NOMO-1 treated with dmso at 0.1 percent for 144 hours (cell line): Measurements from ENCODE around the gene HMCN1.

Experiments
- DNase-seq: peaks from one replicate; lab custom pipeline; 2025; ENCODE audit not compliant: unreplicated experiment; lab: John Stamatoyannopoulos, UW

The HMCN1 gene

GRCh38 chr1:185957441-185958363 lies 223.5 kb downstream of the HMCN1 start:
- DNase-seq = no peak

DNA sequence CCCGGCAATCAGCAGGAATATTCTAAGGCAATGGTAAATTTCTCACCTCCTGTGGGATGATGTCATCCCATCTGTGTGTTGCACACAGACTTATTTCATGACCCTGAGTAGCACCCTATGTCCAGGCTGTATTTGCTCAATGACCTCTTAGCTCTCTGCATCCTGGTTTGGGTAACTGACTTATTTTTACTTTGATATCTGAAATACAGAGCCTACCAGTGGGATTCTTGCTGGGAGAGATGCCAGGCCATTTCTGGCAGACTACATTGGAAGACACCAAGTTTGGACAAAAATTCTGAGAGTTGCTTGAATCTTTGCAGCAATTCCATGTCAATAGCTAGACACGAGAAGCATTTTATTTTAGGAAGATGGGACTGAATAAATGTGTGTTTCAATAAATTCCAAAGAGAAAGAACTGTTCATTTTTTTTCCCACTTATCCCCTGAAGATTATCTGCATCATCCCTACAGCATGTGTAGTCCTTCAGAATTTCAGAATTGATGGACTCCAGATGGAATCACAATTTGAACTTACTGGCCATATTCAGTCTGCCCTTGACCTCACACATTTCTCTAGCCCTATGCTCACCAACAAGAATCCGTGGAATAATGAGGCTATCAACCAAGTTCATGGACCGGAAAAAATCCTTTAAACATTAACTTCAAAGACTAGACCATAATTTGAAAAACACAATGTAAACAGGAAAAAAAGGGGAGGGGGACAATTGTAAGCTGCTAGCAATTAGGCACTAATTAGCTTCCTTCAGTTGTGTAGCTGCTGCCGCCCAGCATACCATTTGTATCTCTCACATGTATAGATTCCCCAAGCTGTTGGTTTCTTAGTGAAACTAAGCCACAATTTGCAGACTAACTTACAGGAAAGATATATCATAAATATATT lies 226.5 kb downstream of the HMCN1 start:
- DNase-seq = no peak

- DNase-seq = no peak
Measured at GRCh38 chr1:185961664-185962063, 227.5 kb downstream of the HMCN1 start.

DNA sequence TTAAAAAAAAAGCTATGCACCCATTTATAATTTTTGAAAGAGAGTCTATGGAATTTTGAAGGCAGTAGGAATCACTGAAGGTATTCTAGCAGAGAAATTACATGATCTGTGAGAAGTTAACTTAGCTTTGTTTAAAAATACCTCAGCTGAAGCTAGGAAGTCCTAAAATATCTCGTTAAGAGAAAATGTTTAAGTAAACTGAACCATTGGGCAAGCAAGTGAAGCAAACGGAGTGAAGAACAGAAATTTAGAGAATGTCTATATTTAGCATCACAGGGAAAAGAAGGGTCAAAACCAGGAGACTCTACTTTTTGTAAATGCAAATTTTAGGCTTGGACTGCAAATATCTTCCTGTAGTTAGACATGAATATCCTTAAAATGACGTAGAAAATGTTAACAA lies 230.8 kb downstream of the HMCN1 start:
- DNase-seq = no peak

DNA sequence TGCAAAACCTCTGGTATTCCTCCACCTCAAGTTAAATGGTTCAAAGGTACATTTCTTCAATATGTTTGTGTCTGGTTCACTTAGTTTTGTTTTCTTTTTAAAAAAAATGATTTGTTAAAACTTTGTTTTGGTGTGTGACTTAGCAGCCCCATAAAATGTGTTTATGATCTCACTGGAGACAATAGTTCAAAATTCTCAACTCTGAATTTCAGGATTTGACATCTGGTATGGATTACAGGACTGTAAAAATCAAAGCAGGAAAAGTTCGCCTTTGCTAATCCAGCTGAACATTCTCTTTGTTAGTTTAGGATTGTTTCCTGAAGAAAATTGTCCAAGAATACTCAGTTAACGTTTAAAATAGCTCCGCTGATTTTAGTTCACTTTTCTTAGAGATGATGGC lies 231.7 kb downstream of the HMCN1 start:
- DNase-seq = no peak

GRCh38 chr1:185966471-185966870 lies 232.3 kb downstream of the HMCN1 start:
- no peak for DNase-seq

GRCh38 chr1:185969028-185969427 lies 234.8 kb downstream of the HMCN1 start:
- no peak for DNase-seq

DNA sequence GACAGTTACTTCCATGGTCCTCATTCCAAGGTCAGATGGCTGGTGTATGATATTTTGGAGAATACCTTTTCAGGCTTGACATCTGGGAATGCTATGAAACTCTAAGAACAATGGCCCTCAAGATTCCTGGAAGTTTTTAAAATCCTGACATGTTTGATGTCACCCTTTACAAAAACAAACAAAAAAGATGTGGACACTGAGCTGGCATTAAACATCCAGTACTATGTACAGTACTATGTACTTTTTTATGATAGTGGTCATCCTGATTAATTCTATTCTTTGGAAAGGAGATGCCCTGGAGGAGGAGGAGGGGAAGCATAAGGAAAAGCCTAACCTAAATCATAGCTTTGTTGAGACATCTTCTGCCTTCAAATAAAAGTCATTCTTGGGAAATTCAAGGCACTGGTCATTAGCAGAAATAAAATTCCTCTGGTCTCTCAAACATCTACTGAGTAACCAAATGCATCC lies 235.4 kb downstream of the HMCN1 start:
- DNase-seq = no peak

GRCh38 chr1:185971688-185972087 lies 237.5 kb downstream of the HMCN1 start:
- no peak for DNase-seq

- DNase-seq = no peak
Measured at GRCh38 chr1:185972096-185972850, 238.1 kb downstream of the HMCN1 start.

DNA sequence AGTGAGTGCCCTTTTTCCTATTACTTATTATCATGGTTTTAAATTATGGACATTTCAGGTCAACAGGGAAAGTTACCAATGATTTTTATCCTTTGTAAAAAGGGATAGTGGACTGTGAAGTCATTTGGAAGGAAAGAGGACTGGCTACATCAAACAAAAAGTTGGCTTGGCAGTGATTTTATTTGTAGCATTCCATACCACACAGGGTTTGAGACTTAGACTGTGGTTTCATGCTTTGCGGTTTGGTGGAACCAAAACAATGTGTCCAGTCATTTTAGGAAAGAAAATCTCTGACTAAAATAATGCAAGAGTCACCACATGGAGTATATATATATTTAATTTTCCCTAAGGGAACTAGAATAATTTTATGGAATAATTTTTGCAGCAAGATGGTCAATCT lies 239.5 kb downstream of the HMCN1 start:
- DNase-seq = no peak

DNA sequence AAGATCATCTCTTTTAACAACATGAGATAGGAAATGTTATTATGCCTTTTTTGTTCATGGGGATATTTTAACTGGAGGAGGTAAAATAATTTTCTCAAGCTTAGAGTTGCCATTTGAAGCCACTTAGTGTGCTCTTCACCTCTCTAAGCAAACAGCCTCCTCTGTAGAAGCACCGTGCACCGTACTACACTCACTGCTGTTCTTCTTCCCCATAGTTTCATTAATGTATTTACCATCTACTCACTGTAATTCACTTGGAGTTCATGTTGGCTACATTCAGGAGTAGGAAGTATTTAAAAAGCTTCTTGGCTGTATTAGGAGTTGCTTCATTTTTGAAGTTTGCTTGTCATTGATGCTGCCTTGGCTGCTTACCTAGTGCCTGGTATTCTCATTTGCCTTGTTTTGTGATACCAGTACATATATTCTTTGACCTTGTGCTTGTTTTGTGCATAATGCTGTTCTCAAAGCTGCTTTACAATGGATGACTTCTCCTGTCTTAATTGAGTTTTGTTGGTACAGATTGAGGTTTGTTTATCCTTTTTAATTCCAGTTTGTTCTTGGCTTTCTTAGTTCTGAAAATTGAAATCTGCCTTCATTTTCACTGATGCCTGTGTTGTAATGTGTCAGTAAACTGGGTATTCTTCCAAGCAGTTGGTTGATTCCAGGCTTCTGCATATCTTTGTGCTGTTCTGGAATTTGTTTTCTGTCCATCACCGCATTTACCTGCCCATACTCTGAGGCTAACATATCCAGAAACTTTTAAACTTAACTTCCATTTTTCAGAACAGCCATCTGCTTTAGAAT lies 240.4 kb downstream of the HMCN1 start:
- DNase-seq = no peak

GRCh38 chr1:185980891-185981290 lies 246.7 kb downstream of the HMCN1 start:
- DNase-seq = no peak

DNA sequence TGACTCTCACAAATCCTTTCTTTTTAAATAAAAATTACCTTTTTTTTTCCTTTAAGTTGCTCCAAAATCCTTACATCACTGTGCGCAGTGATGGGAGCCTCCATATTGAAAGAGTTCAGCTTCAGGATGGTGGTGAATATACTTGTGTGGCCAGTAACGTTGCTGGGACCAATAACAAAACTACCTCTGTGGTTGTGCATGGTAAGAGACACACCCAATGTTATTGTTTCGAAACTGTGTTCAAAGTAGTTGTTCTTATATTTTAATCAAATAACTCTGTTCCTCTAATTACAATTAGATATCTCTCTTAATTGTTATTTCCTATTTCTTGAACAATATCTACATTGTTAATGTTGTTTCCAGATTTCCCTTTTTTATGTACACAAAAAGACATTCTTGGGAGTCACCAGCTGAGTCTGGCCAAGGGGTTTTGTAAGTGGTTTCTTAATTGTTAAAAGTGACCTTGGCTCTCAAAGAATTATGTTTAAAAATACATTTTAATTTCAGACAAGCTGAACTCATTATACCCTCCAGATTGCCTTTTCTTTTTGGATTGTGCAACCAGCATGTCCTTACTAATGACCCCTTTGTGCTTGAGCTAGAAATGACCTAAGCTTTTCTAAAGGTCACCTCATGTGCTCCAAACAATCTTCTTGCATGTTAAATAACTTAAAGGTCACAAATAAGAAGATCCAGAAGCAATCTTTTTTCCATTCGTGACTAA lies 250.1 kb downstream of the HMCN1 start:
- no peak for DNase-seq

DNA sequence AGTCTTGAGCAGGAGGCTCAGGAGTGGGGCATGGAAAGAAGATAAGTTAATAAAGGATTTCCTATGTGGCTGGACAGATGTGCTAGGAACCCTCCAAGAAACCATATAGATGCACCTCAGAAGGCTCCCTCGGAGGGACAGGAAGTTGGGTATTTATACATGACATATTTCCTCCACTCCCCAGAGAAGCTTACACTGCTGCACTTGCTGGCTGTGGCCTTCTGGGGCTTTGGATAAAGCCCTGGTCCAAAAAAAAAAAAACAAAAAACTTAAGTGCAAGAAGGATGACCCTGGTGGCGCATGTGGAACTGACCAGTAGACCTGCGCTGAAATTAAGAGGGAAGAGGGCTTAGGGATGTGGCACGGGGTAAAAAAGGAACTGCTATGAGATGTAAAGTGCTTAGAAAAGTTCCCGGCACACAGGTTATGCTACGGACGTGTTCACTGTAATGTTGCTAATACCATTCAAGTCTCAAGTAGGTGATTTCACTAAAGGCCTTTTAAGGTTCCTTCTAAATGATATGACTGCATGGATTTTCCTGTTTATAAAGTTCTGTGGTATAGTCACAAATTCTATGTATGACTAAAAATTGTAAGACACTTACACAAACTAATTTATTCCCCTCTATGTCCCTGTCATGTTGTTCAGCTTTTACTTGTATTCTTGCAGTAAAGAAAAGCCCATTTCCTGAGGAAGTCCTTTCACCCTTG lies 253.6 kb downstream of the HMCN1 start:
- DNase-seq = no peak

DNA sequence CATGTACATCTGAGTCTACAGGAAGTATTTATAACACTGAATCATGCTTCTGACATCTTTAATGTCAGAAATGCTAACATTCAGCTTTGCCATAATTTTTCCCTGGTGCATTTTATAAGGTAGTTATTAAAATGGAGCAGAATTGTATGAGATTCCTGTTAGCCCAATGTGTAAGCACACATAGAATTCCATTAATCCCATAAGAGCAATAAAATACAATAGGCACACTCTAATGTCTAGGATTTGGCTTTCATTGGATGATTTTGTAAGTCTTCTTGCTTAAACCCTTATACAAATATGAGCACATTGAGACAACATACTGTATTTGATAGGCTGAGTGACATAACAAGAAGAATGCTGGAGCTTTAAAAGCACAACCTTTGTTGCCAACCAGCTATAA lies 256.4 kb downstream of the HMCN1 start:
- DNase-seq = no peak

GRCh38 chr1:185991266-185991665 lies 257.1 kb downstream of the HMCN1 start:
- no peak for DNase-seq

DNA sequence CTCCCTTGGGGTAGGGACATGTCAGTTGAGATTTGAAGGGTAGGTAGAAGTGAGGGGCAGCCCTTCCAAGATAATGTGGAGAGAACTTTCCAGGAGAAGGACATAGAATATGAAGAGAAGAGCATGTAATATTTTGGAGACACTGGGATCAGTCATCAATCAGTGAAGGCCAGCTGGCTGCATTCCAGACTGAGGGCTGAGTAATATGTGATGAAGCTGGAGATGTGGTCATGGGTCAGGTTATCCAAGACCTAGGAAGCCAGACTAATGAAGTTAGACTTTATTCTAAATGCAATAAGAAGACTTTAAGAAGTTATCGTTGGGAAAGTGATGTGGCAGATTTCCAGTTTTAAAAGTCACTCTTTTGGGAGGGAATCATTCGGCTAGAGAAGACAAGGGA lies 262.0 kb downstream of the HMCN1 start:
- DNase-seq = no peak

GRCh38 chr1:185998391-185998790 lies 264.2 kb downstream of the HMCN1 start:
- no peak for DNase-seq
